BLaER1 treated with 17β-estradiol and CSF1 and Interleukin-3, amounts not matched to agents 10 nM and 100 nM (cell line): Measurements from ENCODE around the gene CD27.

Source experiments
- H3K27ac ChIP-seq, 11 experiments: shearing (Covaris generic); formaldehyde crosslinking; 2 replicates each; pipeline ENCODE4 v1.8.1; 2022
- H3K27me3 ChIP-seq, 11 experiments: shearing (Covaris generic); formaldehyde crosslinking; 2 replicates each; pipeline ENCODE4 v1.8.1; 2022
- H3K36me3 ChIP-seq, 11 experiments: shearing (Covaris generic); formaldehyde crosslinking; 2 replicates each; pipeline ENCODE4 v1.8.1; 2022
- H3K4me1 ChIP-seq, 10 experiments: shearing (Covaris generic); formaldehyde crosslinking; 2 replicates each; pipeline ENCODE4 v1.8.1; 2022
- H3K4me2 ChIP-seq, 11 experiments: shearing (Covaris generic); formaldehyde crosslinking; 2 replicates each; pipeline ENCODE4 v1.8.1; 2022
- H3K4me3 ChIP-seq, 10 experiments: shearing (Covaris generic); formaldehyde crosslinking; 2 replicates each; pipeline ENCODE4 v1.8.1; 2022
- H3K9ac ChIP-seq, 11 experiments: shearing (Covaris generic); formaldehyde crosslinking; 2 replicates each; pipeline ENCODE4 v1.8.1; 2022
- H3K9me3 ChIP-seq, 11 experiments: shearing (Covaris generic); formaldehyde crosslinking; replicated peaks in 1 of 11; 2 replicates each; pipeline ENCODE4 v1.8.1; 2022
- H4K20me1 ChIP-seq, 11 experiments: shearing (Covaris generic); formaldehyde crosslinking; 2 replicates each; pipeline ENCODE4 v1.8.1; 2022
- Cebpa-rat ChIP-seq, 11 experiments: shearing (Covaris generic); IDR thresholded peaks; 2 replicates each; pipeline ENCODE4 v1.8.1; 2022

CD27 gene

GRCh38 chr12:6457220-6457945 is 12.6 kb downstream of the CD27 start:
- Histone ChIP-seq H3K36me3 (peaks cover 42 to 80% (median 60%) of the 10 kb centered on the region in 11 experiments), H3K9ac (no peak overlapping the region), H3K27me3 (no peaks in the 10 kb centered on the region), H3K4me2 (peak overlapping the region in 6 of 11 experiments; percentile 19 to 99 (median 34); a peak in 12 of 22 replicates), H3K9me3 (no peaks in the 10 kb centered on the region), H3K4me3 (no peak overlapping the region; a peak in 1 of 20 replicates), H4K20me1 (no peaks in the 10 kb centered on the region), H3K27ac (peak overlapping the region in 2 of 11 experiments; percentile 5 to 43; a peak in 2 of 22 replicates), H3K4me1 (peaks cover 64 to 77% (median 70%) of the 10 kb centered on the region in 10 experiments)
- TF ChIP-seq Cebpa-rat (IDR thresholded peaks at IDR 0.05), result no peak

- Histone ChIP-seq H3K27ac (peak overlapping the region in 8 of 11 experiments; percentile 33 to 91 (median 83); a peak in 12 of 22 replicates), H4K20me1 (no peaks in the 10 kb centered on the region)
Measured at GRCh38 chr12:6458281-6459003, 13.7 kb downstream of the CD27 start.

GRCh38 chr12:6459004-6459337 is 14.2 kb downstream of the CD27 start:
- H3K9me3 ChIP-seq, result no peaks in the 10 kb centered on the region
- no peaks in the 10 kb centered on the region for H3K27me3 ChIP-seq
- H3K4me1 ChIP-seq, result peaks cover 64 to 78% (median 71%) of the 10 kb centered on the region in 10 experiments
- peak overlapping the region in 8 of 11 experiments; percentile 33 to 91 (median 83); a peak in 13 of 22 replicates for H3K27ac ChIP-seq
- peaks cover 54 to 88% (median 70%) of the 10 kb centered on the region in 11 experiments for H3K36me3 ChIP-seq
- H3K4me3 ChIP-seq, result no peak overlapping the region
- H3K4me2 ChIP-seq, result peak overlapping the region; percentile 72 to 99 (median 93)
- no peaks in the 10 kb centered on the region for H4K20me1 ChIP-seq
- H3K9ac ChIP-seq, result peak overlapping the region in 4 of 11 experiments; percentile 16 to 43 (median 28); a peak in 5 of 22 replicates
- no peak for TF ChIP-seq Cebpa-rat (IDR thresholded peaks at IDR 0.05)

More at GRCh38 chr12:6458281-6459003, 13.7 kb downstream of the CD27 start:
- Histone ChIP-seq H3K9me3 (no peaks in the 10 kb centered on the region), H3K4me3 (no peak overlapping the region), H3K9ac (peak overlapping the region in 4 of 11 experiments; percentile 16 to 43 (median 28); a peak in 5 of 22 replicates), H3K27me3 (no peaks in the 10 kb centered on the region), H3K4me1 (peaks cover 64 to 77% (median 70%) of the 10 kb centered on the region in 10 experiments), H3K36me3 (peaks cover 50 to 88% (median 69%) of the 10 kb centered on the region in 11 experiments), H3K4me2 (peak overlapping the region; percentile 72 to 99 (median 93))
- TF ChIP-seq Cebpa-rat (IDR thresholded peaks at IDR 0.05), result no peak

GRCh38 chr12:6460751-6461371 is 16.1 kb downstream of the CD27 start:
- H3K27me3 ChIP-seq, result no peaks in the 10 kb centered on the region
- H3K4me3 ChIP-seq, result peak overlapping the region; percentile 4 to 54 (median 38); a peak in 14 of 20 replicates
- peak overlapping the region; percentile 78 to 91 (median 83); a peak in 21 of 22 replicates for H3K27ac ChIP-seq
- TF ChIP-seq Cebpa-rat (IDR thresholded peaks at IDR 0.05), result no peak
- H3K36me3 ChIP-seq, result peaks cover 60 to 90% (median 80%) of the 10 kb centered on the region in 11 experiments
- H4K20me1 ChIP-seq, result peaks cover 0 to 3% (median 0%) of the 10 kb centered on the region in 11 experiments; a peak in 4 of 22 replicates
- peak overlapping the region; percentile 25 to 78 (median 67); a peak in 21 of 22 replicates for H3K9ac ChIP-seq
- H3K4me2 ChIP-seq, result peak overlapping the region; percentile 72 to 99 (median 93)
- peaks cover 79 to 89% (median 87%) of the 10 kb centered on the region in 10 experiments for H3K4me1 ChIP-seq
- H3K9me3 ChIP-seq, result no peaks in the 10 kb centered on the region

GRCh38 chr12:6461401-6462233 is 16.9 kb downstream of the CD27 start:
- Histone ChIP-seq H3K9me3 (peaks cover 0 to 6% (median 4%) of the 10 kb centered on the region in 11 experiments; a peak in 18 of 22 replicates), H3K4me3 (peak overlapping the region in 9 of 10 experiments; percentile 4 to 54 (median 38); a peak in 14 of 20 replicates), H3K36me3 (peaks cover 65 to 91% (median 83%) of the 10 kb centered on the region in 11 experiments), H3K9ac (peak overlapping the region; percentile 57 to 78 (median 67); a peak in 21 of 22 replicates), H3K4me1 (peaks cover 87 to 97% (median 94%) of the 10 kb centered on the region in 10 experiments), H4K20me1 (peaks cover 0 to 10% (median 0%) of the 10 kb centered on the region in 11 experiments; a peak in 4 of 22 replicates), H3K27ac (peak overlapping the region; percentile 78 to 91 (median 83)), H3K27me3 (no peaks in the 10 kb centered on the region), H3K4me2 (peak overlapping the region; percentile 72 to 99 (median 93))
- 0 out of 22 replicates have a peak, but pooled peaks of 1 of the 11 experiments have one; percentile 13 for TF ChIP-seq Cebpa-rat (IDR thresholded peaks at IDR 0.05)

DNA sequence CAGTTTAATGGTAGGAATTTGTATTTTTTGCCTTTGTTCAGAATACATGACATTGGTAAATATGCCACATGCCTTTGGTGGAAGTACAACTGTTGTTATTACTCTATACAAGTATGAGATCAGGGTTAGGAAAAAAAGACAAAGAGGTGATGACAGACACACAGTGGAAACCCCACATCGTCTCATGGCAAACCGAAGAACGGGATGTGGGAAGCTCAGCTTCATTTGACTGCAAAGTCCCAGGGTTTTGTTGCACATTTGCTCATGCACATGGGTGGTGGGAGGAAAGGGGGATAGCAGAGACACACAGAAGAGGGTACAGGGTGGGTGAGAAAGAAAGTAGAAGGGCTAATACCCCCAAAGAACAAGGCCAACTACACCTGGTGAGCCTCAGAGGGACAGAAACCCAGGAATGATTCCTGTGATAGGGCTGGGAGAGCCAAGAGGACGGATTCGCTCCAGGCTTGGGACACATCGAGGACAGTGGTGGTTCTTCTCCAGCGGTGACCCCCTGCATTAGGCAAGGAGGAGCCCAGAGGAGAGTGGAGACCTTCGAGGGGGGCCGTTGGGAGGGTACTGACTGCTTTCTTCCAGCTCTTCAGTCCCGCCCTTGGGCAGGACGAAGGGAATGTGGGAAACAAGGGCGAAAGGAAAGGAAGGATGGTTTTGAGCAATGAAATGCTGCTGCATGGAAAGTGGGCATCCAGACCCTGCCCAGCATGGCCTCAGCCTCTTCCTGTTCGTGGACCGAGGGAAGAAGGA is 17.7 kb downstream of the CD27 start:
- H4K20me1 ChIP-seq, result peaks cover 0 to 12% (median 0%) of the 10 kb centered on the region in 11 experiments; a peak in 4 of 22 replicates
- H3K27me3 ChIP-seq, result no peaks in the 10 kb centered on the region
- H3K4me1 ChIP-seq, result peaks cover 90 to 99% (median 95%) of the 10 kb centered on the region in 10 experiments
- no peak for TF ChIP-seq Cebpa-rat (IDR thresholded peaks at IDR 0.05)
- H3K4me3 ChIP-seq, result peak overlapping the region in 8 of 10 experiments; percentile 10 to 49 (median 25); a peak in 9 of 20 replicates
- peak overlapping the region; percentile 72 to 99 (median 93) for H3K4me2 ChIP-seq
- H3K27ac ChIP-seq, result peak overlapping the region; percentile 78 to 91 (median 83)
- peaks cover 2 to 14% (median 12%) of the 10 kb centered on the region in 11 experiments; a peak in 21 of 22 replicates for H3K9me3 ChIP-seq
- peaks cover 57 to 91% (median 83%) of the 10 kb centered on the region in 11 experiments for H3K36me3 ChIP-seq
- H3K9ac ChIP-seq, result peak overlapping the region; percentile 57 to 78 (median 67)

DNA sequence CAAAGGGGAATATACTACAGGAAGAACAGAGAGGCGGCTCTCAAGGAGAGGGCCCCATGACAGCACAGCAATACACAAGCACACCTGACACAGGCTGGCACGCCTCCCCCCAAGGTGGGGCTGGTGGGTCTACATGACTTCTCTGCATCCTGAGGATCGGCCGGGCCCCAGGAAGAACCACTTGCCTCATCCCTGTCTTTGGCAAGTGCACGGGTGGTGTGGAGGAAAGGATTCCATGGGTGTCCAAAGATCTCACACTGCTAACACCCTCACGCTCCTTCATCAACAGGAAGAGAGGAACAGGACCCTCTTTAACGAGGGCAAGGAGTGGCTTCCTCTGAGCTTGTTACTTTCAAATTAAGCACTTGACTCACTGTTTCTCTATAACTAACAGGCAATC is 18.5 kb downstream of the CD27 start:
- H4K20me1 ChIP-seq, result peaks cover 0 to 12% (median 0%) of the 10 kb centered on the region in 11 experiments; a peak in 4 of 22 replicates
- no peak for TF ChIP-seq Cebpa-rat (IDR thresholded peaks at IDR 0.05)
- H3K4me1 ChIP-seq, result peaks cover 93 to 99% (median 97%) of the 10 kb centered on the region in 10 experiments
- H3K9ac ChIP-seq, result peak overlapping the region; percentile 19 to 78 (median 67); a peak in 19 of 22 replicates
- peak overlapping the region; percentile 78 to 91 (median 83) for H3K27ac ChIP-seq
- peaks cover 10 to 22% (median 20%) of the 10 kb centered on the region in 11 experiments; a peak in 21 of 22 replicates for H3K9me3 ChIP-seq
- peak overlapping the region; percentile 72 to 99 (median 93) for H3K4me2 ChIP-seq
- peaks cover 56 to 91% (median 83%) of the 10 kb centered on the region in 11 experiments for H3K36me3 ChIP-seq
- no peaks in the 10 kb centered on the region for H3K27me3 ChIP-seq
- peak overlapping the region in 5 of 10 experiments; percentile 11 to 49 (median 24); a peak in 6 of 20 replicates for H3K4me3 ChIP-seq
